Neural progenitor cell (in vitro differentiated cells): ENCODE measurements around the gene ABLIM2. TPM values are rescaled to one million over a fixed set of nuclear protein-coding genes. Genes with fewer than 3 reads are reported as not detected.

ENCODE experiments used
- DNase-seq: peaks from one replicate; pipeline ENCODE4 v3.0.0-alpha.2; 2016; ENCODE audit warnings: low spot score
- H2AFZ ChIP-seq: fragments of 200-600 bp; sonication (generic); replicated peaks from 2 replicates; pipeline ENCODE4 v1.6.1; 2016; ENCODE audit warnings: antibody characterized with exemption
- H3F3A ChIP-seq: fragments of 200-600 bp; sonication (generic); 2 replicates; pipeline ENCODE4 v1.6.1; 2016; ENCODE audit warnings: antibody characterized with exemption, low read depth
- H3K27ac ChIP-seq: fragments of 200-600 bp; sonication (generic); 2 replicates; pipeline ENCODE4 v1.5.1; 2016; ENCODE audit warnings: mild to moderate bottlenecking
- H3K27me3 ChIP-seq: fragments of 200-600 bp; sonication (generic); 2 replicates; pipeline ENCODE4 v1.6.1; 2016; ENCODE audit warnings: mild to moderate bottlenecking, moderate library complexity
- H3K36me3 ChIP-seq: fragments of 200-600 bp; sonication (generic); 2 replicates; pipeline ENCODE4 v1.5.1; 2016
- H3K4me1 ChIP-seq: fragments of 200-600 bp; sonication (generic); 2 replicates; pipeline ENCODE4 v1.6.1; 2016; ENCODE audit warnings: mixed run types
- H3K4me2 ChIP-seq: fragments of 200-600 bp; sonication (generic); 2 replicates; pipeline ENCODE4 v1.6.1; 2016
- H3K4me3 ChIP-seq: fragments of 200-600 bp; sonication (generic); 2 replicates; pipeline ENCODE4 v1.5.1; 2016
- H3K79me2 ChIP-seq: fragments of 200-600 bp; sonication (generic); 2 replicates; pipeline ENCODE4 v1.6.1; 2016; ENCODE audit warnings: low read depth
- H3K9ac ChIP-seq: fragments of 200-600 bp; sonication (generic); 2 replicates; pipeline ENCODE4 v1.6.1; 2016
- H3K9me3 ChIP-seq: fragments of 200-600 bp; sonication (generic); 2 replicates; pipeline ENCODE4 v1.5.1; 2016; ENCODE audit warnings: low read depth
- H4K20me1 ChIP-seq: fragments of 200-600 bp; sonication (generic); 2 replicates; pipeline ENCODE4 v1.6.1; 2016; ENCODE audit warnings: low read depth
- H3K27ac Mint-ChIP-seq: 3 replicates; pipeline ENCODE4 v1.8.0; 2021; ENCODE audit warnings: mixed read lengths
- H3K27me3 Mint-ChIP-seq: 2 replicates; pipeline ENCODE4 v1.8.0; 2022; ENCODE audit warnings: low read depth, mild to moderate bottlenecking, inconsistent platforms, moderate library complexity, mixed read lengths; ENCODE audit not compliant: insufficient read depth
- H3K36me3 Mint-ChIP-seq: 3 replicates; pipeline ENCODE4 v1.8.0; 2021; ENCODE audit warnings: mixed read lengths
- H3K4me1 Mint-ChIP-seq: 3 replicates; pipeline ENCODE4 v1.8.0; 2021; ENCODE audit warnings: mixed read lengths
- H3K4me3 Mint-ChIP-seq: 3 replicates; pipeline ENCODE4 v1.8.0; 2021; ENCODE audit warnings: mild to moderate bottlenecking, moderate library complexity, mixed read lengths
- H3K9me3 Mint-ChIP-seq: 3 replicates; pipeline ENCODE4 v1.8.0; 2020; ENCODE audit warnings: mixed read lengths
- EZH2 ChIP-seq: fragments of 200-600 bp; sonication (generic); IDR thresholded peaks from 2 replicates; pipeline ENCODE4 v1.6.1; 2017; ENCODE audit warnings: antibody characterized with exemption, mild to moderate bottlenecking, moderate library complexity
- EZH2phosphoT487 ChIP-seq: fragments of 200-600 bp; sonication (generic); IDR thresholded peaks from 2 replicates; pipeline ENCODE4 v1.6.1; 2017; ENCODE audit warnings: antibody characterized with exemption
- total RNA-seq: library from RNA; depleted of rRNA; stranded (reverse); fragments of >200 nt; gene quantifications from 2 replicates; pipeline ENCODE4 v1.2.3, GENCODE V29; 2015; ENCODE audit warnings: low replicate concordance
- TF ChIP-seq, protein P1 (sequence below): fragments of 200-600 bp; sonication (generic); IDR thresholded peaks from 2 replicates; pipeline ENCODE4 v1.5.1; 2017; ENCODE audit warnings: antibody characterized with exemption, mild to moderate bottlenecking

ABLIM2 gene
- total RNA-seq, 1 donor from 2014 or later: 0.24 TPM

DNA sequence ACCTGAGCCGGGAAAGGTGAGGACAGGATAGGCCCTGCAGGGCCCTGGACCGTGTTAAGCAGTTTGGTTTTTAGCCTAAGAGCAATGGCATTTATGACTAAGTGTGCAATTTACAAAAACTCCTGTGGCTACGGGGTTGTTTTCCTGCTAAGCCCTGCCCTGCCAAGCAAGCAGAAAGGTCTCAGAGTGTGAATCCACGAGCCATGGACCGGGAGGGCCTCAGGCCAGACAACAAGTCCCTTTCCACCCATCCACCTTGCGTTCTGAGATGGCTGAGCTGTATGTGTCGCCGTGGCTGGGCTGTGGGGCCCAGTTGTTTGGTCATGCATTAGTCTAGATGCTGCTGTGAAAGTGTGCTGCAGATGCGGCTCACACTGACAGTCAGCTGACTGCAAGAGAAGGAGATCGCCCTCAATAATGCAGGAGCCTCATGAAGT is 185.1 kb downstream of the ABLIM2 start:
- Mint-ChIP-seq H3K36me3 (no peaks in the 10 kb centered on the region), H3K9me3 (no peaks in the 10 kb centered on the region), H3K27ac (no peak overlapping the region), H3K4me3 (no peak overlapping the region), H3K4me1 (peaks cover 20% of the 10 kb centered on the region), H3K27me3 (peaks cover 13% of the 10 kb centered on the region)
- Histone ChIP-seq H3K79me2 (no peaks in the 10 kb centered on the region), H3F3A (no peaks in the 10 kb centered on the region), H3K4me1 (peaks cover 2% of the 10 kb centered on the region), H4K20me1 (no peaks in the 10 kb centered on the region), H3K27me3 (no peaks in the 10 kb centered on the region), H3K4me3 (no peak overlapping the region), H2AFZ (no peak overlapping the region), H3K9me3 (no peaks in the 10 kb centered on the region), H3K36me3 (no peaks in the 10 kb centered on the region), H3K9ac (no peak overlapping the region), H3K4me2 (no peak overlapping the region), H3K27ac (no peak overlapping the region)
- no peak for TF ChIP-seq EZH2phosphoT487
- no peak for DNase-seq

DNA sequence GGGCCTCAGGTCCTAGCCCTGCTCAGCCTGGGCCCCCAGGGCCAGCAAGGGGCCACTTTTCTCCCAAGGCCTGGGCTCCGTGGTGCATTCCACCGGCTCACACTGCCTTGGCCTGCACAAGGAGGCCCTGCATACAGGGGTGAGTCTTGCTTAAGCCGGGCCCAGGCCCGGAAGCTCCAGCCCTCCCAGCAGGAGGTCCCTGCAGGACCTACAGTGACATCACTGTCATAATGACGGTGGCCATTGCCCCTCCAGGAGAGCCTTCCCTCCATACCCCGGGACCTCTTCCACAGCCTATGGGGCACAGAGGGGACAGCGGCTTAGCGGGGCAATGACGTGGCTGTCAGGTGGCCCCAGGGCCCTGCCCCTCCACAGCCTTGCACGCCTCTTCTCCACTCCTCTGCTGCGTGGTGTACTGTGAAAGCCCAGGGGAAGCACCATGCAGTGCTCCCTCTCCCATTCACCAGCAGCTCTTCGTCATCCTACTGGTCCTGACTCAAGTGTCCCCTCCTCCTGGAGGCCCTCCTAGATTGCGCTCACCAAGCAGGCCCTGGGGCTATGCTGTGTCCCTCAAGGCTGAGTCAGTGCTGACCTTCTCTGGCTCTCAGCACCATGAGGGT is 186.6 kb downstream of the ABLIM2 start:
- Histone ChIP-seq H3K9ac (no peak overlapping the region), H3F3A (no peaks in the 10 kb centered on the region), H3K4me1 (peaks cover 2% of the 10 kb centered on the region), H3K4me2 (no peak overlapping the region), H3K27me3 (no peaks in the 10 kb centered on the region), H3K36me3 (no peaks in the 10 kb centered on the region), H3K9me3 (no peaks in the 10 kb centered on the region), H3K4me3 (no peak overlapping the region), H3K79me2 (no peaks in the 10 kb centered on the region), H4K20me1 (no peaks in the 10 kb centered on the region), H2AFZ (no peak overlapping the region), H3K27ac (no peak overlapping the region)
- no peaks in the 10 kb centered on the region for H3K36me3 Mint-ChIP-seq
- peaks cover 29% of the 10 kb centered on the region for H3K4me1 Mint-ChIP-seq
- DNase-seq: no peak
- no peaks in the 10 kb centered on the region for H3K9me3 Mint-ChIP-seq
- peaks cover 11% of the 10 kb centered on the region for H3K27me3 Mint-ChIP-seq
- TF ChIP-seq EZH2: no peak
- peak overlapping the region; percentile 38 for H3K27ac Mint-ChIP-seq
- H3K4me3 Mint-ChIP-seq: peak overlapping the region; percentile 8

DNA sequence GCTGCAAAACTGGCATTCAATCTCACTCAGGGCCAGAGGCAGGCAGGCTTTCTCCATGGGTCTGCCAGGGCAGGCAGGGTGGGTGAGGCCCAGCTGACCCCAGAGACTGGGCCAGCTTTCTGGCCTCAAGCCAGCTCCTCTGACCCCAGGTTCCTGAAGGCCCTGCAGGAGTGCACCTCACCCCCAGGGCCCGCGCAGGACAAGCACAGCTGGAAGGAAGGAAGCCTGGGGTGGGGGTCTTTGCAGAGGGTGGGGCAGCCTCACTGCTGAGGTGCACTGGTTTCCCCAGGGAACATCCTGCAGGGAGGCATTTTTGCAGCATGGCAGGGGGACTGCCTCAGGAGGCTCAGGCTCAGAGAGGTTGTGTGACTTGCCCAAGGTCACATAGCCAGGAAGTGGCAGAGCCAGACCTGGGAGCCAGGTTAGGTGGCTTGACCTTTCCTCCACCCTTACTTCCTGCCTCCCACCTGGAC is 187.4 kb downstream of the ABLIM2 start:
- H3K27ac Mint-ChIP-seq: no peak overlapping the region

DNA sequence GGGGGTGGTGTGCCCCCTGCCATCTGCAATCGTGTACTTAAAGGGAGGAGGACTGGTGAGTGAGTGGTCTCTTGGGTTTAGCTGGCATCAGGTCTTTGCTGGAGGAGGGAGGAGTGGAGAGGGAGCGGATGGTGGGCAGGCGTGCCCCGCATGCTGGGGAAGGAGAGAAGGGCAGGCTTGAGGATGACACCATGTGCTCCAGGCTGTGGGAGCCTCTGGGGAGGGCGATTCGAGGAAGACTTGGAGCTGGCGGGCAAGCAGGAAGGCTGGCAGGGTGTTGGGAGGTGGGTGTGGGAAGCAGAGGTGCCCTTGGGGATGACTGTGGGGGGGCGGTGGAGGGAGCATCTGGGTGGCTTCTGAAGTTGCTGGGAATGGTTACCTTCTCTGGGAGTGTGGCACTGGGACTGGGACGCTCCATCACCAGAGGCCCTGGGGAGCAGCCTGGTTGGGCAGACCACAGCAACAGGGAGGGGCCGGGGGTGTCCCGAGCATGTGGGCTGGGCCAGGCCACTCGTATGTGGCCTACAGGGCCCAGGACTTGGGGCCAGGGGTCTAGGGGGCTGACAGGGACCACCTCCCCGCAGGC is 188.2 kb downstream of the ABLIM2 start:
- Mint-ChIP-seq H3K9me3 (no peaks in the 10 kb centered on the region), H3K4me3 (no peak overlapping the region), H3K27me3 (peaks cover 7% of the 10 kb centered on the region), H3K27ac (peak overlapping the region; percentile 71), H3K36me3 (no peaks in the 10 kb centered on the region), H3K4me1 (peaks cover 37% of the 10 kb centered on the region)
- no peaks in the 10 kb centered on the region for H3K9me3 ChIP-seq
- no peak overlapping the region for H2AFZ ChIP-seq
- H3F3A ChIP-seq: no peaks in the 10 kb centered on the region
- TF ChIP-seq EZH2: no peak
- TF ChIP-seq, protein P1, sequence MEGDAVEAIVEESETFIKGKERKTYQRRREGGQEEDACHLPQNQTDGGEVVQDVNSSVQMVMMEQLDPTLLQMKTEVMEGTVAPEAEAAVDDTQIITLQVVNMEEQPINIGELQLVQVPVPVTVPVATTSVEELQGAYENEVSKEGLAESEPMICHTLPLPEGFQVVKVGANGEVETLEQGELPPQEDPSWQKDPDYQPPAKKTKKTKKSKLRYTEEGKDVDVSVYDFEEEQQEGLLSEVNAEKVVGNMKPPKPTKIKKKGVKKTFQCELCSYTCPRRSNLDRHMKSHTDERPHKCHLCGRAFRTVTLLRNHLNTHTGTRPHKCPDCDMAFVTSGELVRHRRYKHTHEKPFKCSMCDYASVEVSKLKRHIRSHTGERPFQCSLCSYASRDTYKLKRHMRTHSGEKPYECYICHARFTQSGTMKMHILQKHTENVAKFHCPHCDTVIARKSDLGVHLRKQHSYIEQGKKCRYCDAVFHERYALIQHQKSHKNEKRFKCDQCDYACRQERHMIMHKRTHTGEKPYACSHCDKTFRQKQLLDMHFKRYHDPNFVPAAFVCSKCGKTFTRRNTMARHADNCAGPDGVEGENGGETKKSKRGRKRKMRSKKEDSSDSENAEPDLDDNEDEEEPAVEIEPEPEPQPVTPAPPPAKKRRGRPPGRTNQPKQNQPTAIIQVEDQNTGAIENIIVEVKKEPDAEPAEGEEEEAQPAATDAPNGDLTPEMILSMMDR: no peak
- TF ChIP-seq EZH2phosphoT487: no peak
- H4K20me1 ChIP-seq: no peaks in the 10 kb centered on the region
- peaks cover 2% of the 10 kb centered on the region for H3K4me1 ChIP-seq
- no peak overlapping the region for H3K27ac ChIP-seq
- DNase-seq: no peak
- H3K4me3 ChIP-seq: no peak overlapping the region
- H3K36me3 ChIP-seq: no peaks in the 10 kb centered on the region
- no peak overlapping the region for H3K4me2 ChIP-seq
- H3K9ac ChIP-seq: no peak overlapping the region
- H3K79me2 ChIP-seq: no peaks in the 10 kb centered on the region
- H3K27me3 ChIP-seq: no peaks in the 10 kb centered on the region

More for the DNA sequence above, 187.4 kb downstream of the ABLIM2 start:
- no peaks in the 10 kb centered on the region for H3K79me2 ChIP-seq
- H3K9me3 ChIP-seq: no peaks in the 10 kb centered on the region
- no peaks in the 10 kb centered on the region for H4K20me1 ChIP-seq
- peaks cover 2% of the 10 kb centered on the region for H3K4me1 ChIP-seq
- no peak overlapping the region for H3K4me3 ChIP-seq
- no peak overlapping the region for H3K27ac ChIP-seq
- no peaks in the 10 kb centered on the region for H3F3A ChIP-seq
- no peak overlapping the region for H3K4me2 ChIP-seq
- DNase-seq: no peak
- Mint-ChIP-seq H3K4me1 (peaks cover 31% of the 10 kb centered on the region), H3K36me3 (no peaks in the 10 kb centered on the region), H3K4me3 (no peak overlapping the region), H3K27me3 (peaks cover 7% of the 10 kb centered on the region), H3K9me3 (no peaks in the 10 kb centered on the region)
- H3K9ac ChIP-seq: no peak overlapping the region
- H3K36me3 ChIP-seq: no peaks in the 10 kb centered on the region
- H3K27me3 ChIP-seq: no peaks in the 10 kb centered on the region
- no peak for TF ChIP-seq EZH2
- TF ChIP-seq, protein P1: no peak
- no peak for TF ChIP-seq EZH2phosphoT487
- H2AFZ ChIP-seq: no peak overlapping the region
